Activated CD4-positive, alpha-beta T cell treated with anti-CD3 and anti-CD28 coated beads, Interleukin-2, amount 10 ng/mL, durations not matched to agents 24 days and 14 days (primary cell): ENCODE results near the gene GOLGA8S. TPM values are rescaled to one million over a fixed set of nuclear protein-coding genes. Genes with fewer than 3 reads are reported as not detected.
"Not testable (repeated sequence)": the region's sequence is repeated elsewhere in the genome, so short reads cannot be mapped to it uniquely, and the experiment has no call there.

ENCODE experiments used
- DNase-seq: peaks from one replicate; pipeline ENCODE4 v3.0.0; 2022
- H3K27ac Mint-ChIP-seq: one replicate; pipeline ENCODE4 v1.8.0; 2022; ENCODE audit warnings: mild to moderate bottlenecking, mixed read lengths
- H3K27me3 Mint-ChIP-seq: one replicate; pipeline ENCODE4 v1.8.0; 2022; ENCODE audit warnings: mixed read lengths
- H3K36me3 Mint-ChIP-seq: one replicate; pipeline ENCODE4 v1.8.0; 2022; ENCODE audit warnings: low read depth, mild to moderate bottlenecking, mixed read lengths
- H3K4me1 Mint-ChIP-seq: one replicate; pipeline ENCODE4 v1.8.0; 2021; ENCODE audit warnings: mixed read lengths
- H3K4me3 Mint-ChIP-seq: one replicate; pipeline ENCODE4 v1.8.0; 2022; ENCODE audit warnings: mild to moderate bottlenecking, moderate library complexity, mixed read lengths
- H3K9me3 Mint-ChIP-seq: one replicate; pipeline ENCODE4 v1.8.0; 2021; ENCODE audit warnings: mixed read lengths
- intact Hi-C: fragments of 100-400 bp; cut with micrococcal nuclease; formaldehyde crosslinking; loops from one replicate; pipeline ENCODE4 v1.15.1; 2023
- total RNA-seq: library from RNA; stranded (reverse); gene quantifications from 2 replicates; pipeline ENCODE4 v1.2.3, GENCODE V29; 2022

The GOLGA8S gene
- total RNA-seq, 1 donor from 2014 or later = 0.07 TPM

DNA sequence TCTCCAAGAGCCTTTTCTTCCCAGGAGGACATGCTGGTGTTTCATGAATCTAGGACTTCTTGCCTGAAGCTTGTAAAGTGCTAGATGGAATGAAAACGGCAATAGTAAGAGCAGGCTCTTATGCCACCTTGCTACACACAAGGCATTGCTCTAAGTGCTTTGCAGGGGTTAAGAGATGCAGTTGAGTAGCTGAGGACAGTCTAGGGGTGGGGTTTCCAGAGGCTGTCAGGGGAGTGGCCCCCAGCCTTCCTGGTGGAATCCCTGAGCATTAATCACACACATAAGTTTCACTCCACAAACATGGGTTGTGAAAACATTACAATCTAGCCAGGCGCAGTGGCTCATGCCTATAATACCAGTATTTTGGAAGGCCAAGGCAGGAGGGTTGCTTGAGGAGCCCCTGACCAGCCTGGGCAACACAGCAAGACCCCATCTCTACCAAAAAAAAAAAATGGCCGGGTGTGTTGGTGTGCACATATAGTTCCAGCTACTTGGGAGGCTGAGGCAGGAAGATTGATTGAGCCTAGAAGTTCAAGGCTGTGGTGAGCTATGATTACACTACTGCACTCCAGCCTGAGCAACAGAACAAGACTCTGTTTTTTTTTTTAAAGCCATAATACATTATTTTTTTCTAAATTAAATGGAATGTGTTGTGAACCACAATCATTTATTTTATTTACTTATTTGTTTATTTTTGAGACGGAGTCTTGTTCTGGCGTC is 58.5 kb downstream of the GOLGA8S start:
- DNase-seq, intact Hi-C loops, H3K27ac Mint-ChIP-seq, H3K36me3 Mint-ChIP-seq, H3K4me1 Mint-ChIP-seq, H3K27me3 Mint-ChIP-seq, H3K4me3 Mint-ChIP-seq, H3K9me3 Mint-ChIP-seq: not testable (repeated sequence)

Other genes starting within 250 kb of the GOLGA8S start
- gene GOLGA6L1, start 217.9 kb upstream of the GOLGA8S start, total RNA-seq = not detected in 2 replicates
- not detected in 2 replicates for gene GOLGA6L26, start 20.6 kb upstream of the GOLGA8S start, total RNA-seq
- gene GOLGA6L2, start 92.5 kb downstream of the GOLGA8S start, total RNA-seq = not detected in 2 replicates
- 1.5 and 2.1 TPM in 2 replicates for gene MKRN3, start 210.9 kb downstream of the GOLGA8S start, total RNA-seq